GM23338 (cell line): ENCODE results near the gene P3H4. TPM values are rescaled to one million over a fixed set of nuclear protein-coding genes. Genes with fewer than 3 reads are reported as not detected.

Experiments used
- ATAC-seq: fragments of 200-7000 bp; cut with Tn5 transposase; 3 replicates; pipeline ENCODE4 v1.9.1; 2020
- DNase-seq: peaks from one replicate; pipeline ENCODE4 v3.0.0-alpha.2; 2015; ENCODE audit warnings: low spot score
- H2AFZ ChIP-seq: fragments of 200-600 bp; sonication (generic); 2 replicates; pipeline ENCODE4 v1.8.0; 2016; ENCODE audit warnings: antibody characterized with exemption, mild to moderate bottlenecking, moderate library complexity
- H3F3A ChIP-seq: fragments of 200-600 bp; sonication (generic); replicated peaks from 2 replicates; pipeline ENCODE4 v1.8.0; 2017; ENCODE audit warnings: antibody characterized with exemption, mixed run types, low read depth
- H3K27ac ChIP-seq: fragments of 200-600 bp; sonication (generic); 2 replicates; pipeline ENCODE4 v1.6.1; 2016; ENCODE audit warnings: low read depth
- H3K27me3 ChIP-seq: fragments of 200-600 bp; sonication (generic); 2 replicates; pipeline ENCODE4 v1.8.0; 2016; ENCODE audit warnings: mild to moderate bottlenecking, mixed run types, moderate library complexity; ENCODE audit not compliant: insufficient read depth
- H3K36me3 ChIP-seq: fragments of 200-600 bp; sonication (generic); 2 replicates; pipeline ENCODE4 v1.8.0; 2016; ENCODE audit warnings: mild to moderate bottlenecking; ENCODE audit not compliant: insufficient read depth
- H3K4me1 ChIP-seq: fragments of 200-600 bp; sonication (generic); 2 replicates; pipeline ENCODE4 v1.8.0; 2016; ENCODE audit warnings: mild to moderate bottlenecking, moderate library complexity; ENCODE audit not compliant: insufficient read depth
- H3K4me2 ChIP-seq: fragments of 200-600 bp; sonication (generic); 2 replicates; pipeline ENCODE4 v1.7.1; 2017; ENCODE audit warnings: mixed run types
- H3K4me3 ChIP-seq: fragments of 200-600 bp; sonication (generic); 2 replicates; pipeline ENCODE4 v1.6.1; 2016; ENCODE audit warnings: mixed run types
- H3K79me2 ChIP-seq: fragments of 200-600 bp; sonication (generic); replicated peaks from 2 replicates; pipeline ENCODE4 v1.8.0; 2017; ENCODE audit warnings: mild to moderate bottlenecking; ENCODE audit not compliant: insufficient read depth
- H3K9me2 ChIP-seq: fragments of 200-600 bp; sonication (generic); 2 replicates; pipeline ENCODE4 v1.8.0; 2017; ENCODE audit not compliant: insufficient read depth
- H4K20me1 ChIP-seq: fragments of 200-600 bp; sonication (generic); replicated peaks from 2 replicates; pipeline ENCODE4 v1.8.0; 2017; ENCODE audit warnings: mild to moderate bottlenecking; ENCODE audit not compliant: insufficient read depth
- H3K27ac Mint-ChIP-seq: 2 replicates; pipeline ENCODE4 v1.8.0; 2020; ENCODE audit warnings: inconsistent platforms, mild to moderate bottlenecking, moderate library complexity, mixed read lengths
- H3K27me3 Mint-ChIP-seq: 3 replicates; pipeline ENCODE4 v1.8.0; 2022; ENCODE audit warnings: low read depth, mild to moderate bottlenecking, moderate library complexity, mixed read lengths, inconsistent platforms; ENCODE audit not compliant: insufficient read depth, poor library complexity
- H3K36me3 Mint-ChIP-seq: 3 replicates; pipeline ENCODE4 v1.8.0; 2021; ENCODE audit warnings: low read depth, mild to moderate bottlenecking, inconsistent platforms, moderate library complexity, mixed read lengths
- H3K4me1 Mint-ChIP-seq: 3 replicates; pipeline ENCODE4 v1.8.0; 2020; ENCODE audit warnings: mild to moderate bottlenecking, inconsistent platforms, mixed read lengths
- H3K4me3 Mint-ChIP-seq: 3 replicates; pipeline ENCODE4 v1.8.0; 2021; ENCODE audit warnings: moderate library complexity, mild to moderate bottlenecking, inconsistent platforms, mixed read lengths
- H3K9me3 Mint-ChIP-seq: 3 replicates; pipeline ENCODE4 v1.8.0; 2020; ENCODE audit warnings: moderate library complexity, mild to moderate bottlenecking, inconsistent platforms, mixed read lengths
- CREB1 ChIP-seq: fragments of 250-450 bp; sonication (Bioruptor Pico); IDR thresholded peaks from 2 replicates; pipeline ENCODE4 v1.5.0; 2020; ENCODE audit warnings: low read depth, mild to moderate bottlenecking, moderate library complexity
- EZH2 ChIP-seq: fragments of 200-600 bp; sonication (generic); IDR thresholded peaks from one replicate; pipeline ENCODE4 v1.8.0; 2017; ENCODE audit warnings: antibody characterized with exemption, mild to moderate bottlenecking, low read depth; ENCODE audit not compliant: unreplicated experiment
- JUNB ChIP-seq: IDR thresholded peaks from one replicate; pipeline ENCODE4 v1.6.1; 2016; ENCODE audit warnings: antibody characterized with exemption; ENCODE audit not compliant: unreplicated experiment
- STAT1 ChIP-seq: IDR thresholded peaks from one replicate; pipeline ENCODE4 v1.6.1; 2016; ENCODE audit warnings: antibody characterized with exemption; ENCODE audit not compliant: unreplicated experiment
- ZNF331 ChIP-seq: fragments of 250-450 bp; sonication (Bioruptor Pico); IDR thresholded peaks from 2 replicates; pipeline ENCODE4 v1.5.0; 2020; ENCODE audit warnings: low read depth, mild to moderate bottlenecking, moderate library complexity
- ZNF462 ChIP-seq: fragments of 250-450 bp; sonication (Bioruptor Pico); IDR thresholded peaks from 2 replicates; pipeline ENCODE4 v1.5.0; 2020; ENCODE audit warnings: mild to moderate bottlenecking, moderate library complexity
- polyA plus RNA-seq: library from polyadenylated mRNA; unstranded; fragments of >200 nt; fragmentation: Nextera tagmentation; extraction: Ambion mirVana; gene quantifications from 2 replicates; pipeline ENCODE4 v1.2.1, GENCODE V29; 2016
- total RNA-seq: library from RNA; depleted of rRNA; stranded (reverse); fragments of >200 nt; shearing (Covaris generic); gene quantifications from 2 replicates; pipeline ENCODE4 v1.2.3, GENCODE V29; 2014
- TF ChIP-seq, protein P1 (sequence below): IDR thresholded peaks from one replicate; pipeline ENCODE4 v1.6.1; 2018; ENCODE audit warnings: antibody characterized with exemption; ENCODE audit not compliant: unreplicated experiment
- TF ChIP-seq, protein P2 (sequence below): IDR thresholded peaks from 2 replicates; pipeline ENCODE4 v1.6.1; 2016; ENCODE audit warnings: antibody characterized with exemption

P3H4 gene
- total and polyA plus RNA-seq, 2 experiments from 2014 or later = 16.0 to 33.3 TPM

- TF ChIP-seq, protein P1, sequence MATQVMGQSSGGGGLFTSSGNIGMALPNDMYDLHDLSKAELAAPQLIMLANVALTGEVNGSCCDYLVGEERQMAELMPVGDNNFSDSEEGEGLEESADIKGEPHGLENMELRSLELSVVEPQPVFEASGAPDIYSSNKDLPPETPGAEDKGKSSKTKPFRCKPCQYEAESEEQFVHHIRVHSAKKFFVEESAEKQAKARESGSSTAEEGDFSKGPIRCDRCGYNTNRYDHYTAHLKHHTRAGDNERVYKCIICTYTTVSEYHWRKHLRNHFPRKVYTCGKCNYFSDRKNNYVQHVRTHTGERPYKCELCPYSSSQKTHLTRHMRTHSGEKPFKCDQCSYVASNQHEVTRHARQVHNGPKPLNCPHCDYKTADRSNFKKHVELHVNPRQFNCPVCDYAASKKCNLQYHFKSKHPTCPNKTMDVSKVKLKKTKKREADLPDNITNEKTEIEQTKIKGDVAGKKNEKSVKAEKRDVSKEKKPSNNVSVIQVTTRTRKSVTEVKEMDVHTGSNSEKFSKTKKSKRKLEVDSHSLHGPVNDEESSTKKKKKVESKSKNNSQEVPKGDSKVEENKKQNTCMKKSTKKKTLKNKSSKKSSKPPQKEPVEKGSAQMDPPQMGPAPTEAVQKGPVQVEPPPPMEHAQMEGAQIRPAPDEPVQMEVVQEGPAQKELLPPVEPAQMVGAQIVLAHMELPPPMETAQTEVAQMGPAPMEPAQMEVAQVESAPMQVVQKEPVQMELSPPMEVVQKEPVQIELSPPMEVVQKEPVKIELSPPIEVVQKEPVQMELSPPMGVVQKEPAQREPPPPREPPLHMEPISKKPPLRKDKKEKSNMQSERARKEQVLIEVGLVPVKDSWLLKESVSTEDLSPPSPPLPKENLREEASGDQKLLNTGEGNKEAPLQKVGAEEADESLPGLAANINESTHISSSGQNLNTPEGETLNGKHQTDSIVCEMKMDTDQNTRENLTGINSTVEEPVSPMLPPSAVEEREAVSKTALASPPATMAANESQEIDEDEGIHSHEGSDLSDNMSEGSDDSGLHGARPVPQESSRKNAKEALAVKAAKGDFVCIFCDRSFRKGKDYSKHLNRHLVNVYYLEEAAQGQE = no peak
- TF ChIP-seq JUNB (no peak), EZH2 (no peak), ZNF331 (CRISPR knock-in tag) (no peak), CREB1 (CRISPR knock-in tag) (no peak)
Measured at GRCh38 chr17:41771389-41772206, 40.2 kb downstream of the P3H4 start (continued).

DNA sequence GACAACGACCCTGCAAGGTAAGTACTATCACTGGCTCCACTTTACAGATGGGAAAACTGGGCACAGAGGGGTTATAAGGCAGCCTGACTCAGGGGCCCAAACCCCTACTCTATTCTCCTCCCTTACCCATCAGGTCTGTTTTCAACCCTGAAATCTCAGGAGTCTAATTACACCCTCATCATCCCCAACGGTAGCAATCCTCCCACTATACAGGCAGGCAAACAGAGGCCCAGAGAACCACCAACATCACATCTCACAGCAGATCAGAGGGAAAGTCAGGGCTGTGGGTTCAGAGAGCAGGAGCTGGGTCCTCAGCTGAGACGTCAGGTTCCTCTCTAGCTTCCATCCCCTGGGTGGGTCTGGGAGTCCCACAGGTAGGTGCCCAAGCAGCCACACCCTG lies 41.8 kb downstream of the P3H4 start:
- no peak overlapping the region; the same call in 1 of the 2 replicates for H3K27ac ChIP-seq
- H4K20me1 ChIP-seq = no peaks in the 10 kb centered on the region; the same call in 1 of the 2 replicates
- Mint-ChIP-seq H3K27ac (no peak overlapping the region; the same call in 1 of the 2 replicates), H3K36me3 (peaks cover 65% of the 10 kb centered on the region), H3K4me1 (peaks cover 31% of the 10 kb centered on the region), H3K4me3 (no peak overlapping the region; the same call in 2 of the 3 replicates), H3K27me3 (peaks cover 7% of the 10 kb centered on the region), H3K9me3 (no peaks in the 10 kb centered on the region)
- H3K27me3 ChIP-seq = no peaks in the 10 kb centered on the region
- H3K4me2 ChIP-seq = no peak overlapping the region
- H3K9me2 ChIP-seq = no peaks in the 10 kb centered on the region
- TF ChIP-seq, protein P2, sequence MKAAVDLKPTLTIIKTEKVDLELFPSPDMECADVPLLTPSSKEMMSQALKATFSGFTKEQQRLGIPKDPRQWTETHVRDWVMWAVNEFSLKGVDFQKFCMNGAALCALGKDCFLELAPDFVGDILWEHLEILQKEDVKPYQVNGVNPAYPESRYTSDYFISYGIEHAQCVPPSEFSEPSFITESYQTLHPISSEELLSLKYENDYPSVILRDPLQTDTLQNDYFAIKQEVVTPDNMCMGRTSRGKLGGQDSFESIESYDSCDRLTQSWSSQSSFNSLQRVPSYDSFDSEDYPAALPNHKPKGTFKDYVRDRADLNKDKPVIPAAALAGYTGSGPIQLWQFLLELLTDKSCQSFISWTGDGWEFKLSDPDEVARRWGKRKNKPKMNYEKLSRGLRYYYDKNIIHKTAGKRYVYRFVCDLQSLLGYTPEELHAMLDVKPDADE = no peak
- TF ChIP-seq STAT1 (no peak), ZNF462 (CRISPR knock-in tag) (no peak), ZNF331 (CRISPR knock-in tag) (no peak)
- H3K36me3 ChIP-seq = peaks cover 15% of the 10 kb centered on the region
- no peak for ATAC-seq
- H3F3A ChIP-seq = 0 out of 2 replicates have a peak, but pooled peaks cover 9% of the 10 kb centered on the region
- H3K79me2 ChIP-seq = peaks cover 14% of the 10 kb centered on the region
- no peak overlapping the region for H3K4me3 ChIP-seq
- H2AFZ ChIP-seq = no peak overlapping the region
- peaks cover 27% of the 10 kb centered on the region for H3K4me1 ChIP-seq
- DNase-seq = no peak
